Measurements from ENCODE around the gene ADAMTS3. TPM values are rescaled to one million over a fixed set of nuclear protein-coding genes. Genes with fewer than 3 reads are reported as not detected.

Gene ADAMTS3
- total and polyA plus RNA-seq, 9 of the 15 experiments (the other 6 are each of a cell fraction or from before 2014, with no cell fraction given) = 4.0 to 18.0 (median 12.1) TPM

- TF ChIP-seq MTF1 (CRISPR knock-in tag; IDR thresholded peaks at IDR 0.05; ENCODE audit: borderline replicate concordance) = no peak
- TF ChIP-seq KHSRP (IDR thresholded peaks at IDR 0.05) = no peak
- TF ChIP-seq SMC3 (conservative IDR thresholded peaks at IDR 0.05; ENCODE audit: insufficient read depth, low read depth, low read length) = peak; percentile 55
- TF ChIP-seq CTCF (IDR thresholded peaks at IDR 0.05 in 2 of 3, conservative IDR thresholded peaks at IDR 0.05 in 1 of 3; ENCODE audit: insufficient read depth in 2 of 3, low read depth in 1 of 3, low read length in 3 of 3) = peak; percentile 61 to 70 (median 63)
- TF ChIP-seq, protein P1, sequence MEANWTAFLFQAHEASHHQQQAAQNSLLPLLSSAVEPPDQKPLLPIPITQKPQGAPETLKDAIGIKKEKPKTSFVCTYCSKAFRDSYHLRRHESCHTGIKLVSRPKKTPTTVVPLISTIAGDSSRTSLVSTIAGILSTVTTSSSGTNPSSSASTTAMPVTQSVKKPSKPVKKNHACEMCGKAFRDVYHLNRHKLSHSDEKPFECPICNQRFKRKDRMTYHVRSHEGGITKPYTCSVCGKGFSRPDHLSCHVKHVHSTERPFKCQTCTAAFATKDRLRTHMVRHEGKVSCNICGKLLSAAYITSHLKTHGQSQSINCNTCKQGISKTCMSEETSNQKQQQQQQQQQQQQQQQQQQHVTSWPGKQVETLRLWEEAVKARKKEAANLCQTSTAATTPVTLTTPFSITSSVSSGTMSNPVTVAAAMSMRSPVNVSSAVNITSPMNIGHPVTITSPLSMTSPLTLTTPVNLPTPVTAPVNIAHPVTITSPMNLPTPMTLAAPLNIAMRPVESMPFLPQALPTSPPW (CRISPR knock-in tag; IDR thresholded peaks at IDR 0.05) = no peak
- no peak for TF ChIP-seq ZBTB12 (CRISPR knock-in tag; IDR thresholded peaks at IDR 0.05)
- TF ChIP-seq, protein P2, sequence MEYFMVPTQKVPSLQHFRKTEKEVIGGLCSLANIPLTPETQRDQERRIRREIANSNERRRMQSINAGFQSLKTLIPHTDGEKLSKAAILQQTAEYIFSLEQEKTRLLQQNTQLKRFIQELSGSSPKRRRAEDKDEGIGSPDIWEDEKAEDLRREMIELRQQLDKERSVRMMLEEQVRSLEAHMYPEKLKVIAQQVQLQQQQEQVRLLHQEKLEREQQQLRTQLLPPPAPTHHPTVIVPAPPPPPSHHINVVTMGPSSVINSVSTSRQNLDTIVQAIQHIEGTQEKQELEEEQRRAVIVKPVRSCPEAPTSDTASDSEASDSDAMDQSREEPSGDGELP (CRISPR knock-in tag; IDR thresholded peaks at IDR 0.05; ENCODE audit: borderline replicate concordance) = 0 out of 2 replicates have a peak, but pooled peaks have one; percentile 28
- TF ChIP-seq REST (IDR thresholded peaks at IDR 0.05; ENCODE audit: borderline replicate concordance) = no peak; the same call in 1 of the 2 replicates
- no peak for TF ChIP-seq REST (CRISPR knock-in tag; IDR thresholded peaks at IDR 0.05; ENCODE audit: low read depth)
- TF ChIP-seq FOXJ3 (CRISPR knock-in tag; IDR thresholded peaks at IDR 0.05) = no peak
- no peak for TF ChIP-seq FOXP1 (CRISPR knock-in tag; IDR thresholded peaks at IDR 0.05)
- no peak for TF ChIP-seq L3MBTL2 (IDR thresholded peaks at IDR 0.05)
These were observed 265.9 kb downstream of the ADAMTS3 start (continued) for GRCh38 chr4:72302981-72303704.

All from K562 (cell line).